ENCODE measurements around the gene ADPRH.
"Not testable (repeated sequence)": the region's sequence is repeated elsewhere in the genome, so short reads cannot be mapped to it uniquely, and the experiment has no call there.

The ADPRH gene

DNA sequence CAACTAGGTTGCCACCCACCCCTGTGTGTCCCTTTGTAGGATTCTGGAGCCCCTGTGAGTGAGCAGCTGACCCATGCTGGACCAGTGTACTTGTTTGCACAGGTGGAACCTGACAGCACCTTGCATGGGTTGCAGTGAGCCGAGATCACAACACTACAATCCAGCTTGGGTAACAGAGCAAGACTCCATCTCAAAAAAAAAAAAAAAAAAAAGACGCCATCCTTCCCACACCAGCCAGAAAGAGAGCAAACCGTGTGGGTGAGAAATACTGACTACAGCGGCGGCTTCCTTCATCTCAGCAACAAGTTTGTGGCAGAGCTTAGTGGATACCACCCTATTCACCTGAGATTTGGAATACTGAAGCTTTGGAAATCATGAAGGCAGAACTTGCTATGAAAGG lies 19.1 kb upstream of the ADPRH start:
- no peak for DNase-seq

DNA sequence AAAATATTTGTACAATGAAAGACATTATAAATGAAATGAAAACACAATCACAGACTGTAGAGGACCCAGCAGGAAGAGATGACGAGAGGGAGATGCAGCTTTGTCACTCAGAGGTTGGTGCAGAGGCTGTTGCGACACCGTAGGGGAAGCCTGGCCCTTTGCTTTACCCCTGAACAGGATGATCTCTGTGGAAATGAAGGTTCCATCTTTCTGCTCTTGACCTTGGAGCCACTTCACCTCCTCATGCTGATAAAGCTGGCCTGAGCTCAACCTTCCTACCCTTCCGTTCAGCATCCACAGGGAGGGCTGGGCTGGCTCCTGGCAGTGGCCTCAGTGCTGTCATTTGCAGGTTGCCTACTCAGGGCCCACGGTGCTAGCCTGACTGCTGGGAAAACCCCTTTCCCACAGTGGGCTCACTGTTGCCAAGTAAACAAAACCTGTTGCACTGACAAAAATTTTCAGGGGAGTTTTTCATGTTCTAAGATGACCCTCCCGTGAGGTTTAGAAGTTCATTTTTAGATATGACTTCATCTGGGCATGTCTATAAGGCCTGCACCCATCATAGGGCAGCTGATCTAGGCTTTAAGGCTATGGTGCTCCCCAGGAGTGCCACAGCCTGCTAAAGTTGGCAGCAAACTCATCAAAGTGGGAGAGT lies 16.9 kb upstream of the ADPRH start:
- DNase-seq, result no peak

DNA sequence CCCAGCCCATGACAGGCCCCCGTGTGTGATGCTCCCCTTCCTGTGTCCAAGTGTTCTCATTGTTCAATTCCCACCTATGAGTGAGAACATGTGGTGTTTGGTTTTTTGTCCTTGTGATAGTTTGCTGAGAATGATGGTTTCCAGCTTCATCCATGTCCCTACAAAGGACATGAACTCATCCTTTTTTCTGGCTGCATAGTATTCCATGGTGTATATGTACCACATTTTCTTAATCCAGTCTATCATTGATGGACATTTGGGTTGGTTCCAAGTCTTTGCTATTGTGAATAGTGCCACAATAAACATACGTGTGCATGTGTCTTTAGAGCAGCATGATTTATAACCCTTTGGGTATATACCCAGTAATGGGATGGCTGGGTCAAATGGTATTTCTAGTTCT lies 16.0 kb upstream of the ADPRH start:
- not testable (repeated sequence) for DNase-seq

DNA sequence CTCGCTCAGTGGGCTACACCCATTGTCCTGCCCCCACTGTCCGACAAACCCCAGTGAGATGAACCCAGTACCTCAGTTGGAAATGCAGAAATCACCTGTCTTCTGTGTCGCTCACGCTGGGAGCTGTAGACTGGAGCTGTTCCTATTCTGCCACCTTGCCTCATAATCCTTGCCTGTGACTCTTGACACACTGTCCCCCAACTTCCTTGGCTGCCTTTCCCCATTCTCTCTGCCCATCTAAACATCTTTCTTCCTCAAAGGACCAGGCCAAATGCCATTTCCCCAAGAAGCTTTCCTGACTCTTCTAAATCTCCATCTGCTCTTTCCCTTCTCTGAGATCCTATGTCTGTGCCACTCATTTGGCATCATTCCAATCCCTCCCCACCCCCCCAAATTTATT lies 10.1 kb upstream of the ADPRH start:
- DNase-seq, result no peak

DNA sequence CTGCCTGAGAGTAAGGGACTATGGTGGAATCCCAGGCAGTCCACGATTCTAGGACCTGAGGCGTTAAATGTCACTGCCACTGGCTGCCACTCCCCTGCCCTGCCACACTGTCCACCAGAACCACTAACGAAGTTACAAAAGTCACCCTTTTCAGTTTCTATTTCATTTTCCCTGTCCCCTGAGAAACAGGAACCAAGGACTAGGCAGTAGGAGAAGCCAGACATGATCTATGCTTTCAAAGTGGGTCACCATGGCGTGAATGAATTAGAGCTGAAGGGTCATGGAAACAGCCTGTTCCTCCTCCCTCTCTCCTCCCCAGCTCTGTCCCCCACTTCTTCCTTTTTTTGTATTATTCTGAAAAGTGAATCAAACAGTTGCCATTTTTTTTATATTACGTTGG lies 9.1 kb upstream of the ADPRH start:
- no peak for DNase-seq

DNA sequence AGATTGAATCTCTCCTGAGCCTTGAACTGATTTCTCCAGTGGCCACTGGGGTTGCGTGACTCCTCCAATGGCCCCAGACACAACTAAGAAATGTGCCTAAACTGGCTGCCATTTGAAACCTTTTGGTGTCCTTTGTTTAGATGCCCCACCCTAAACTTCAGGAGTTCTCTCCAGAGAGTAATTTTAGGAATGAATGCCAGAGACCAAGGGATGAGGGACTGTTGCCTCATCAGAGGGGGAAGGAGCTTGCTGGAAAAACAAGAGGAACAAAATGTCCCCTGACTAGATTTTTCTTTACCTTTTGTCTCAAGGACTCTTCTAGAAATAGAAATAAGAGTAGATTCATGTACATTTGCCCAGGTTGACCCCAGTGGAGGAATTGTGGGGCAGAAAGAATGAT lies 8.1 kb upstream of the ADPRH start:
- no peak for DNase-seq

DNA sequence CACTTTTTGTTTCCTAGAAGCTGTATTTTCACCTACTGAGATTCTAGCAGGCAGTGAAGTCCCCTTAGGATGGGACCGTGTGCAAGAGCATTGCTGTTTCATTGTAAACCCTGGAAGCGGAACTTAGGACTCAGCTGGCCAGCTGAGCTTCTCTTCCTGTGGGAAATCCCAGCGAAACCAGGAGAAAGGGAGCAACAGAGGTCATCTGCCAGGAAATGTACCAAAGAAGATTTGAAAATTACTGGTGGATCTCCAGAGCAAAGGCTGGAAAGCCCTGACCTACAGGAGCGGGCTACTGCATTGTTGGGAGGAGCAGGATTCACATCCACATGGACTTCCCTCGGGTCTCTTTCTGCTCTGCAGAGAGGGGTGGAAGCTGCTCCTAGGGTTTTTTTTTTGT lies 7.6 kb upstream of the ADPRH start:
- DNase-seq, result no peak

DNA sequence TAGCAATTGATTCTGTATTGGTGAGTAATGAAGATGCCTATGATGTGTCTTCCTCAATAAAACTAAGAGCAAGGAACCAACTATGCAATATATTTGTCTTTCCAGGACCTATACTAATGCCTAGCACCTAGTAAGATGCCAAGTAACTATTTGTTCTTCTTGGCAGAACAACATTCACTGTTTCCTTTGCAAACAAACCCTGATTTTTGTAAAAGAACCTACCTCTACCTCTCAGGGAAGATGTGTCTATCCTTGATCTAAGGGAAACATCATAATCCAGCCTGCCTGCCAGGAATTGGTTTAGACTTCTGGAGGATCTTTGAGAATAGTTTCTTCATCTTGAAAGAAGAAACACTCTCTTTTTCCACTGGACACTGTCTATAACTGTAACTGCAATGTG lies 3.8 kb upstream of the ADPRH start:
- DNase-seq, result no peak

DNA sequence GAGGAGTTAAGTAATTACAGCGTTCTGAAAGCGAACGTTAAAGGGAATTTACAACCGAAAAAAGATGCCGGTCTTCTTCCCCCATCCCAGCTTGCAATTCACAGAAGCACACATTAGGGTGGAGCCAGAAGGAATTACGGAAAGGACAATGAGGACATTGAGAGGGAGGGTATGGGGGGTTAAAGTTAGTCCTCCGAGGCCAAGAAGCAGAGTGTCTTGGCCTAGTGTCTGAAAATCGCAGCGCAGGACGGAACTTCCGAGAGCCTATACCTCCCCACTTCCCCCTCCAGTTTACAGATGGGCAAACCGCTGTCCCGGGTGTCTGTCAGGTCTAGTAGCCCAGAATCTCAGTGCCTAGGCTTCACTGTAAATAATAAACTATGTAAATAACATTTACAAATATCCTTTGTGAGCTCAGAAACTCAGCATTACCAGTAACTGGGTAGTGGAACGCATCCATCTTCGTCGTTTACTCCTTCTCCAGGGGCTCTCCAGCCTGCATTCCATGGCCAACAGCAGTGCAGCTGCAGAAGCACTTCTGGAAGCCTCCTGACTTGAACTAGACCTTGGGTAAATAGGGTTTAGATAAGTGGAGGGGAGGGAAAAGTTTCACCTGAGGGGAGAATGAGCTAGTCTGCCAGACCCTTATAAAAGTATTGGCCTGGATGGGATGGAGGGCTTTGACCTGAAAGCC lies 922 bp downstream of the ADPRH start:
- peak; percentile 68 for DNase-seq

DNA sequence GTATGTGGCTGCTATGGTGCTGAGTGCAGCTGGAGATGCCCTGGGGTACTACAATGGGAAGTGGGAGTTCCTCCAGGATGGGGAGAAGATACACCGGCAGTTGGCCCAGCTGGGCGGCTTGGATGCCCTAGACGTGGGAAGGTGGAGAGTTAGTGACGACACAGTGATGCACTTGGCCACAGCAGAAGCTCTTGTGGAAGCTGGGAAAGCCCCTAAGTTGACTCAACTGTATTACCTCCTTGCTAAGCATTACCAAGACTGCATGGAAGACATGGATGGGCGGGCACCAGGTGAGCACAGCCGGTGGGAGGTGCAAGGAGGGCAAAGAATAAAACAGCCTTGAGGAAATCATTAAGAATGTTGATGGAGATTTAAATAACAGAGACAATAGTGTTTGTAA lies 2.9 kb downstream of the ADPRH start:
- no peak for DNase-seq

DNA sequence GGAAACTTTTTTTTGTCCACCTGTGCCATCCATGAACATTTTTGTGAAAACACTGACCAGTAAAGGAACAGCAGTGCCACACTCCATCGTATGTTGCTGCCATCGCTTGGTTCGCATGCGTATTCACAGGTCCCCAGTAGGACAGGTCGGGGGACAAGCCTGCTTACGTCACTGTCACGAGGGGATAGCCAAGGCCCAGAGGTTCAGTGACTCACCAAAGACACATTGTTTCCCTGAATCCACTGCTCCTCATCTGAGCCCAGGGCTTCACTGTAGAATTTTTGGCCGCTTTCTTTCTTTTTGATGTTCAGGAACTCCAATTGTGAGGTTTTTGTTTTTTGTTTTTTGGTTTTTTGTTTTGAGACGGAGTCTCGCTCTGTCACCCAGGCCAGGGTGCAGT lies 5.9 kb downstream of the ADPRH start:
- no peak for DNase-seq

DNA sequence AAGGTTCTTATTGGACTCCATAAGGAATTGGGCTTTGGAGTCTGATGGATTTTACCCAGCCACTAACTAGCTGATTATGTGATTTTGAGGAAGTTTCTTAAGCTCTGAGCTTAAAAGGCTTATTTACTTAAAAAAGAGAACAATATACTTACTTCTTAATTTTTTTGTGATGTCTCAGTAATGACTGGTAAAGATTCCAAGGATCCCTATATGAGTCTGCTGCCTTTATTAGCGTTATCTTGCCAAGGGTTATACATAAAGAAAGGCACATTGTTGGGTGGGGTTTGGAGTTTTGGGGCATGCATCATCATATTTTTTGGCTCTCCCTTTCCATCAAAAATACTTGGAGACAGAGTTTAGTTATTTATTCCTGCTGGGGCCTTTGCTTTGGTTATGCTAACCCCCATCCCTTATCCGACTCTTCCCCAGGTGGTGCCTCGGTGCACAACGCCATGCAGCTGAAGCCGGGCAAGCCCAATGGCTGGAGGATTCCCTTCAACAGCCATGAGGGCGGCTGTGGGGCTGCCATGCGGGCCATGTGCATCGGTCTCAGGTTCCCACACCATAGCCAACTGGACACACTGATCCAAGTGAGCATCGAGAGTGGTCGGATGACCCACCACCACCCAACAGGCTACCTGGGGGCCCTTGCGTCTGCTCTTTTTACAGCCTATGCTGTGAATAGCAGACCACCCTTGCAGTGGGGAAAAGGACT lies 6.7 kb downstream of the ADPRH start:
- DNase-seq, result no peak

DNA sequence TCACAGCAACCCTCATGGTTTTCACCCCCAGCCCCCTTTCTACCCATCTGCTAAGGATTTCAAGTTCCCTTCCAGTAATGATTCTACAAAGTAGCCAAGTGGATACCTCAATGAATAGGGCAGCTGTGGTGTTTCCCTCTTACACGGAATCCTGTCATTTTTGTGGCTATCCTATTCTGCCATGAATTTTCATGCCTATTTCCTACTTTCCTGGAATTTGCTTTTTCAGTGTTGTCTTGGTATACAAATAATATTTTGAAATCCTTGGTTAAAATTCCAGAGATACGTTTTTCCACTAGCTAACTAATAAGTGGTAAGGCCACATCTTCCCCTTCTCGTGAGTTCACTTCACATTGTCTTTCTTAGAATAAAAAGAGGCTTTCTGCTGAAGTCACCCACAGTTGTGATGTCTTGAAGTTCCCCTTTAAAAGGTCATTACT lies 7.5 kb downstream of the ADPRH start:
- no peak for DNase-seq

DNA sequence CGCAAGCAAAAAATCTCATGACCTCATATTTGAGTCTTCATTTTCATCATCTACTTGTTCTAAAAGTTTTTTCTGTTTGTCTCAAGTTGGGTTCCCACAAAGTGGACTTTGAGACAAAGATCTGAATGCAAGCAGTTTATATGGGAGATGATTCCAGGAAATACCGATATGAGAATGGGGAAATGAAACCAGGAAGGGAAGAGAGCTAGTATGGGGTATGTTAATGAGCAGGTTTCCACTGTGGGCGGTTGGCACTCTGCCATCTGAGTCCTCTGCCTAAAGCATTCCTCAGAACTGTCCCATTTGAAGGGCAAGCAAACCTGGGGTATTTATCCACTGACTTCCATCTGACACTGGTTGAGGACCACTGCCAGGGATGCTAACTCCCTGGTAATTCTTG lies 8.8 kb downstream of the ADPRH start:
- DNase-seq, result no peak

DNA sequence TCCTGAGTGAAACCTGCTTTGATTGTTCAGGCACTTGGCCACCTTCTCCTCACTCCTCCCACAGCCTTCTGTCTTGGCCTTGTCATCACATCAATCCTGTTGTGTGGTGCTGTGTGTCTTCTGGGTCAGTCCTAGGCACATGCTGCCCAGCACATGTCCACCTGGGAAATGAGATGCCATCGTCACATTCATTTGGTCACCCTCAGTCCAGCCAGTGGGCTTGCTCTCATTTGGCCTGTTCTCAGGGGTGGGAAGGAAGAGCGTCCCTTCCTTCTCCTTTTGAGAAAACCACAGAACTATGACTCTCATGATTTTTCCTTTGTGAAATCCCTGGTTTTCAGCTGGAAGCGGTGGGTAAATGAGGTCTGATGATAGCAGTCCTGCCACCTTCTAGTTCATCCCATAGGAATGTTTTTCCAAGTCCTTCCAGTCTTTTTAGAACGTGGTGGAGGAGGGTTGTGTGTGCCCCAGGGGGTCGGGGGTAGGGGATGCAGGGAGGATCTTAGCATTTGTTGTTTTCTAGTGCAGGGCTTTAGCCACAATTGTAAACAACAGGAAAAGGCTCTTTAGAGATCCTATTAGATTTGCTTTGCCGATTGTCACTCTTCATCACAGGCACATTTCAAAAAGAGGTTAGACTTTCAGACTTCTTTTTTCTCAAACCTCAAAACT lies 9.9 kb downstream of the ADPRH start:
- DNase-seq, result no peak

DNA sequence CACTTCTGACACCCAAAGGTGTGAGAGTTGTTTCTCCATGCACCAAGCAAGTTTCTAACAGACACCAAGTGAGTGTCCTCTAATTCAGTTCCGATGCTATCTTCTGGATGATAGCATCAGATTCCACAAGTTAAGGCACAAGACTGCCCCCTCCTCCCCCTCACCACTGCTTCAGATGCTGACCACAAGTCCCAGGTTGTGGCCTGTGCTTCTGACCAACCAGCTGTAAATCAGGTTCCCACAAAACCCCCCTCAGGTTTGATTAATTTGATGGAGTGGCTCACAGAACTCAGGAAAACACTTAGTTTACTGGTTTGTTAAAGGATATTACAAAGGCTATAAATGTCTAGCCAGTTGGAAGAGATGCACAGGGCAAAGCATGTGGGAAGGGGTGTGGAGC lies 11.4 kb downstream of the ADPRH start:
- no peak for DNase-seq

DNA sequence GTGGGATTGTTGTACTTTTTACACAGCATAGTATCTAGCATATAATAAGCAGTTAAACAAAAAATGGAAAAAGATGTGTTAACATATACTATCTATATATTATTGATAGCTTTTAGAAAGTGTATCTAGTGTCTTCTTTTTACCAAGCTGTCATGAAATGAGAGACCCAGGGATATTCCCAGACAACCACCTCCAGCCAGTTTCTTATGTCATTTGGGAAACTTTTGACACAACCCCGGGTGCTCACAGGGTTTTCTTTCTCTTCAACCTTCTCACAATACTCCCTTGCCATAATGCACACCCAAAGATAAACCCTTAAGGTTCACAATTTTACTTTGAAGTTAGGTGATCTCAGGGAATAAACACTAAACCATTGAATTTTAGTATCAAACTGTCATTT lies 13.6 kb downstream of the ADPRH start:
- no peak for DNase-seq

DNA sequence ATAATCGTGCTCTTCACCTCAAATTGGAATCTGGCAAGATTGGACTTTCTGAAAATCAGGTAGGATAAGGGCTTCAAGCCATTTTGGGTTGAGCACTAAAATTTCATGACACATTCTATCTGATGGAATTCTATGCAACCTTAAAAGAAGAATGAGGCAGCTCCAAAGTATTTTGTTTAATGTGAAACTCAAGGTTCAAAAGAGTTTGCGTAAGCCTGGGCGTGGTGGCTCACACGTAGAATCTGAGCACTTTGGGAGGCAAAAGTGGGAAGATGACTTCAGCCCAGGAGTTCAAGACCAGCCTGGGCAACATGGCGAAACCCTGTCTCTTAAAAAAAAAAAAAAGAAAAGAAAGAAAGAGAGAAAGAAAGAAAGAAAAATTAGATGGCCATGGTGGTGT lies 14.8 kb downstream of the ADPRH start:
- no peak for DNase-seq

DNA sequence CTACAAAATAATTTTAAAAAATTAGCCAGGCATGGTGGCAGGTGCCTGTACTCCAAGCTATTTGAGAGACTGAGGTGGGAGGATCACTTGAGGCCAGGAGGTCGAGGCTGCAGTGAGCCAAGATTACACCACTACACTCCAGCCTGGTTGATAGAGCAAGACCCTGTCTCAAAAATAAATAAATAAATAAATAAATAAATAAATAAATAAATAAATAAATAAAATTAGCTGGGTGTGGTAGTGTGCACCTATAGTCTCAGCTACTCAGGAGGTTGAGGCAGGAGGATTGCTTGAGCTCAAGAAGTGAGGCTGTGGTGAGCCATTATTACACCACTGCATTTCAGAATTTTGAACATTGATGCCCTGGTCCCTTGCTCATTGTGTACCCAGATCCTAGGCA lies 15.6 kb downstream of the ADPRH start:
- not testable (repeated sequence) for DNase-seq

DNA sequence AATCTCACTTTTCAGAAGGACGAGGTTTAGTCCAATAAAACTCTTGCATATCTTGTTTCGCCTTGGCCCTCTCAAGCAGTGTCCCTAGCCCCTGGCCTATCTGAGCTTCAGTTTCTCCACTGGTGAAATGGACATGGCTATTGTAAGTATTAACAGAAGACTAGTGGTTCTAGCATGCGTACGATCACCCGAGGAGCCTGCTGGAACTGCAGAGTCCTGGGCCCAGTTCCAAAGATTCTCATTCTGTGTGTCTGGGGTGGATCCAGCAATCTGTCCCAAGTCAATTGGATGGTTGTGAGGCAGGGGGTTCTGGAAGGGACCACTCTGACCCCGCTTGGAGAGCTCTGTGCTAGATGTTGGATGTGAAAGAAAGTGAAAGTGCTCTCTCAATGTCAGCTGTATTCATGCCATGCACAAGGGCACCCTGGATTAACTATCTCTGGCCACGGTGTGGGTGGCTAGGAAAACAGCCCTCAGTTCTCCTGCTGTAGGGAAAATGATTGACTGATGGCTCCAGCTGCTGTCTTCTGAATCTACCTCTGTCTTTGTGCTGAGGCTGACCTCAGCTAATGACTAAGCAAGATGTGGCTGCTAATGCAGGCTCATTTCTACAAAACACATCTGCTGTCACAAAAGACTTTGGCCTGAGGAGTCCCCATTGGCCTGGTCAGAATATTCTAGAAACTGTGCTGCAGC lies 16.5 kb downstream of the ADPRH start:
- DNase-seq, result no peak

DNA sequence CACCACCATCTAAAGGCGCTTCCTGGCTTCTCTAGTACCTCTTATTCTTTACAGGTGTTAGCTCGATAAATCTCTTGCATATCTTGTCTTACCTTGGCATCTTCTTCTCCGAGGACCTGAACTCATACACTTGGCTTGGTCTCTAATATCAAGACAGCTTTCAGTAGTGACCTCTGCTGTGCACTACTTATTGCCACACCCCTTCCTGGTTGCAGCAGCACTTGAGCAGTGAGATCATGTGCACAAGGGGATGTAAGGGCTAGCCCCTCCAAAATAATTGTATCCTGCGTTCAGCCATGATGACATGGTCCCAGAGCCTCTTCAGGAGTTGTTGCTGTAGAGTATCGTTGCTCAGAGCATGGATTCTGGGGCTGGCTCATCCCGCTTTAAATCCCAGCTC lies 17.1 kb downstream of the ADPRH start:
- no peak for DNase-seq

DNA sequence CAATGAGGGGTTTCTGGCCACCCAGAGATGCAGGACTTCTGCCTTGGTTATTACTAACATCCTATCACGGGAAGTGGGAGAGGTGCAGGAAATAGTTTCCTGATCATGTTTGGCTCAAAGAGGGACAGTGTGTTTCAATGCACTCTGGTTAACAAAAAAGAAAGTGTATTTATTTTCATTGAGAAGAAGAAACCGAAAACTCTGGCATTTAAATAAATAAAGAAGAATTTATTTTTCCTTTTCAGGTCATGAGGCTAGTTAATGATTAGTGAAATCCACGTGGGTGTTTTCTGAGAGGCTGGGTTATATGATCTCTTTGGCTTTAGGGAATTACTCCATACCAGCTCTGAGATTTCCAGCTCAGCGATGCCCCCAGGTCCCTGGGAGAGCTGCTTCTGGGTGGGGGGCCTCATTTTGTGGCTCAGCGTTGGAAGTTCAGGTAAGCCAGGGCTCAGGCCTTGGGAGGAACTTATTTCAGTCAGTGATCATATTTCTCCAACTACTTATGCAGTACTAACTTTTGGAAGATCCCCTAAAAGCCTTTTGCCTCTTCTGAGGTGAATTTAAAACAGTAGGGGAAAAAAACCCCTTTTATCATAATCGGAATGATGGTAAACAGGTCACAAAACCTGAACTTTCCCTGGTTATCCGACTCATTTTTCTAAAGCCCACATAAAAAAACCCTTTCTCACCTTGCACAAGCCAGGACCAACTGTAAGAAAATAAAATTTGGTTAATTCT lies 18.4 kb downstream of the ADPRH start, which contains the start of gene PLA1A:
PLA1A (plus strand) TSS at position 338 of the 741 bp plus-strand sequence; CDS start at position 367, 29 bp downstream.
- no peak for DNase-seq
